Raji (cell line): Measurements from ENCODE around the gene QDPR.

Experiments
- POLR2A ChIP-seq: IDR thresholded peaks from 2 replicates; pipeline ENCODE4 v1.6.1; 2011; ENCODE audit warnings: low read depth, low read length, control low read depth; ENCODE audit not compliant: insufficient read depth

The QDPR gene

GRCh38 chr4:17511509-17511949 lies 361 bp downstream of the QDPR start:
- TF ChIP-seq POLR2A, result no peak

DNA sequence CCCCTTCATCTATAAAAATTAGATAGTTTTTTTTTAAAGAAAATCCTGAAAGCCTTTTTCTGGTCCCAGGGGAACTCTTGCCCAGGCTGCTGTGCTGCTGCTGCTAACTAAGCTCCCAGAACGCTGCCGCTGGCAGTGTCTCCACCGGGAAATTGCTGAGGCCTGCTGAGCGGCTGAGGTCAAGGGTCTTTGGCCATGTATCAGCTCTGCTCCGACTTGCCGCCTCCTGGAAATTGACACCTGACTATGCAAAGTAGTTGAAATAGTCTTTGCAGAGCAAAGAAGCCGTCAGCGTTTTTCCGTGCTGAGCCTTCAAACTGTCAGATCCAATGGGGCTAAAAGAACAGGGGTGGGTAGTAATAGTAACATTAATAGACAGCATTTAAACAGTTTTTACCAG lies 839 bp downstream of the QDPR start:
- TF ChIP-seq POLR2A, result no peak

DNA sequence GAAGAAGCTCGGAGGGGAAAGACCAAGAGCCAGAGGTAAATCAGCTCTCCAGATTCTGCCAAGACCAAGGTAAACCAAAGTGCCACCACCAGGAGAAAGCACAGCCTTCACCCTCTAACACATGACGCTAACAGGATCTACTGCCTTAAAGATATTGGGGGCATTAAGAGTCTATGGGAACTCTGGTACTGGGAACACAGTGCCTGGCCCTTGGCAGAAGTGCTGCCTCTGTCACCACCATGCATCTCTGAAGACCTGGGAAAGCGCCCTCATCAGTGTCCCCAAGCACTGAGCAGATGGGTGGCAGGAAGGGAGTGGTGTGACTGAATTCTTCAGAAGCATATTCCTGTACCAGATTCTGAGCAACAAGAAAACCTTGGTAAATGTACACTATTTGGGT lies 1.3 kb downstream of the QDPR start:
- TF ChIP-seq POLR2A, result no peak

DNA sequence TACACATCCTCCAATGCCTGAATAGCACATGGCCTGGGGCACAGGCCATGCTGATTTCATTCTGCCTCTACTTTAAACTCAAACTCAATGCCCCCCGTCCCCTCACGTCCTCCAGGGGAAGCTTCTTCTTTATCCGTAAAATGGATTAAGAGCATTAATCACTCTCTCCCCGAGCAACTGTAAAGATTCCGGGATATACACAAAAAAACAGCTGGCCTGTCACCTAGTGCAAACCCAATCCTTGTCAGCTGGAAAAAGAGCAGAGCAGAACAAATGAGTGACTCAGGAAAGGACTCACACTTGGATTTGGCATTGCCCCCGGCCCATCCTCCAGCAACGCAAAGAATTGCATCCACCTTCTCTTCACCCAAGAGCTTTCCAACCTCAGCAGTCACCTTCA lies 7.8 kb downstream of the QDPR start:
- no peak for TF ChIP-seq POLR2A

DNA sequence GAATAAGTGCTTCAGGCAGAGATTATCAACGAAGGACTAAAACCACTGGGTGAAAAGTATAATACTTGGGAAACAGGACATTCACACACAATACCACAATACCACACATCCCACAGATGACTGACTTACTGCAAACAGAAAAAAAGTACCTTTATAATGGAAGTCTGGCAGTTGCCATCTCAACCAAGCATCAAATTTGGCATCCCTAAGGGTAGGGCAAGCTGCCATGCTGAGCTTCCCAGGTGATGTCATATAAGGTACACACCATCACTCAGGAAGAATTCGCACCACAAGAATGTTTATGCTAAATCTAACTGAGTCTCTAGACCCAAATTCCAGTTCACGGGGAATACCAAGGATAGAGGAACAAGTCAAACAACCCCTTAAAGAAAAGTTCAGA lies 9.1 kb downstream of the QDPR start:
- no peak for TF ChIP-seq POLR2A

- no peak for TF ChIP-seq POLR2A
These were observed 11.3 kb downstream of the QDPR start for GRCh38 chr4:17500574-17500973.

DNA sequence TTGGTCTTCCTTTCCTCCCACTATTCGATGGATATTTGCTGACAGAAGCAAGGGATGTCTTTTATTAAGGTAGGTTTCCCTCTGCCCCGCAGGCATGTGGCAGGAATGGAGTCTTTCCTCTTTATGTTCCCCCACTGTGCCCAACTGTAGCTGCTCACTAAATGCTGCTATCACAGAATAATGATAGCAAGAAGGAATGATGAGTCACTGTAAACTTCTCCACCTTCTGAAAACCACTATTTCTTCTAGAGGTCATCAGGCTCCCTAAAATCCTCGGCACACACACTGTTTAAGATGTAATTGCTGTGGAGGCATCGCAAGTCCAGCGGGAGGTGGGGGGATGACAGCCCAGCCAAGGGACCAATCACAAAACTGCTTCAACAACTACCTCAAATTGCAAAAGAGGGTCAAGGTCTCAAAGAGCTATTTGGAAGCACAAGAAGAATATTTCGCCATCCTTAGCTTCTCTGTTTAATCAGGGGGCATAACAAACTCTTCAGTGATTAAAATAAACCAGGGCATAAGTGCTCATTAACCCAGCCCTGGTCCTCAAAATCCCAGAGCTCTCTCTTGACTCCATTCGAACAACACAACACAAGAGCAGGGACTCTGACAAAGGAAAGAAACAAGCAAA lies 13.9 kb downstream of the QDPR start:
- no peak for TF ChIP-seq POLR2A

GRCh38 chr4:17494258-17495190 lies 17.4 kb downstream of the QDPR start:
- no peak for TF ChIP-seq POLR2A

DNA sequence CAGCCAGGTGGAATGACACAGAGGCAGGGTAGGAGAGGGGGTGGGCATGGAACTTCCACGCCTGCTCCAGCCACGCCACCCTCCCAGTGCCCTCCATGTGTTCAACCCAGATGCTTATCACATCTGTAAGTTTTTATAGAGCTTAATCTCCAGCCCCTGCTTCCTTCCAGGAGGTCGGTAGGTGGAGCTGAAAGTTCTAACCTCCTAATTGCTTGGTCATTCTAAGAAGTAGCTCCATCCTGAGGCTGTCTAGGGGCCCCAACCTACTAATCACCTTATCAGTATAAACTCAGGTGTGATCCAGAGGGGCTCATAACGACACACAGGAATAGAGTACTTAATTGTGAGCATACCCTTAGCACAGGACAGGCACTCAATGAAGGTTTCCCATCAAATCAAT lies 18.3 kb downstream of the QDPR start:
- TF ChIP-seq POLR2A, result no peak

- TF ChIP-seq POLR2A, result no peak
These were observed 19.0 kb downstream of the QDPR start for GRCh38 chr4:17492876-17493275.

- no peak for TF ChIP-seq POLR2A
These were observed 19.7 kb downstream of the QDPR start for GRCh38 chr4:17492058-17492741.

- TF ChIP-seq POLR2A, result no peak
These were observed 20.7 kb downstream of the QDPR start for GRCh38 chr4:17491196-17491595.

GRCh38 chr4:17490575-17491059 lies 21.3 kb downstream of the QDPR start:
- TF ChIP-seq POLR2A, result no peak

- TF ChIP-seq POLR2A, result no peak
These were observed 22.2 kb downstream of the QDPR start for GRCh38 chr4:17489721-17490120.

GRCh38 chr4:17489123-17489522 lies 22.8 kb downstream of the QDPR start:
- no peak for TF ChIP-seq POLR2A

DNA sequence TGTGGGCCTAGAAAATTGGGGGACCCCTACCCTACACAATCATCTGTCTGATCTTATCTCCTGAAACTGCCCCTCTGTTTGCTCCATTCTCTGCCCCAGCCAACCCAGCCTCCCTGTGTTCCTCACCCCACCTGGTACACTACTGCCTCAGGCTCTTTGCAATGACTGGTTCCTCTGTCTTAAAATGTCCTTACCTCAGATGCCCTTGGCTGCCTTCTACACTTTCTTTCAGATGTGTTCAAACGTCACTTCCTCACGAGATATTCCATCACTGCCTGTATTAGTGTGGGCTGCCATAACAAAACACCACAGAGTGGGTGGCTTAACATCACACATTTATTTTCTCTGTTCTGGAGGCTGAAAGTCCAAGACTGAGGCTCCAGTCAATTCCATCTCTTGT lies 29.2 kb downstream of the QDPR start:
- no peak for TF ChIP-seq POLR2A
